AG04449 (cell line): ENCODE results near the gene STAU1.

ENCODE experiments used
- CTCF ChIA-PET: fragments of 350-600 bp; formaldehyde crosslinking; extraction: SDS; loops from one replicate; lab custom pipeline; 2021; ENCODE audit warnings: antibody characterized with exemption; lab: Yijun Ruan, JAX
- POLR2A ChIA-PET: fragments of 400-600, 350-600 bp; formaldehyde crosslinking; extraction: SDS; loops from one replicate; lab custom pipeline; 2020; ENCODE audit warnings: antibody characterized with exemption, inconsistent platforms; lab: Yijun Ruan, JAX
- DNase-seq: peaks from one replicate; pipeline ENCODE4 v3.0.0-alpha.2; 2010; ENCODE audit warnings: low read depth, low spot score
- H3K4me3 ChIP-seq: 2 replicates; pipeline ENCODE4 v1.5.1; 2011; ENCODE audit warnings: low read depth, mild to moderate bottlenecking, control low read depth, low read length
- CTCF ChIP-seq: IDR thresholded peaks from one replicate; pipeline ENCODE4 v1.5.1; 2011; ENCODE audit warnings: mild to moderate bottlenecking, moderate library complexity, low read length, control low read depth, inconsistent platforms; ENCODE audit not compliant: insufficient read depth; ENCODE audit errors: missing control alignments

The STAU1 gene

GRCh38 chr20:49187851-49188641, at the start of gene STAU1:
Gene STAU1, minus strand, starts transcription at chr20:49188334. Its CDS starts 22,133 bp downstream, at chr20:49166201.
- TF ChIP-seq CTCF = no peak
- CTCF ChIA-PET = interaction anchor here (1.2 to 6.4 kb wide), 4 partner anchors 12 to 60 kb away, joined by 3 to 45 read pairs (median 4); no protein-coding TSS in a partner anchor
- peak within 1 kb of the TSS; percentile 70 for H3K4me3 ChIP-seq
- POLR2A ChIA-PET = interaction anchor here (0.6 kb wide), 2 partner anchors 159 to 1457 kb away, joined by 3 to 4 read pairs; no protein-coding TSS in a partner anchor
- DNase-seq = peak; percentile 54

- no peak for TF ChIP-seq CTCF
- ChIA-PET POLR2A (interaction anchor here (0.9 to 1.5 kb wide), 2 partner anchors 9 to 19 kb away, joined by 3 to 5 read pairs; no protein-coding TSS in a partner anchor), CTCF (interaction anchor here (1.1 to 3.1 kb wide), 6 partner anchors 9 to 105 kb away, joined by 3 to 31 read pairs (median 6); no protein-coding TSS in a partner anchor)
- DNase-seq = no peak
- H3K4me3 ChIP-seq = no peak overlapping the region
Observed at GRCh38 chr20:49237531-49237930, 49.4 kb upstream of the STAU1 start.

- CTCF ChIA-PET = interaction anchor here (1.3 to 3.1 kb wide), 3 partner anchors 10 to 87 kb away, joined by 3 to 31 read pairs (median 9); no protein-coding TSS in a partner anchor
- DNase-seq = no peak
- no peak overlapping the region for H3K4me3 ChIP-seq
- POLR2A ChIA-PET = no interaction called here
- no peak for TF ChIP-seq CTCF
Observed at GRCh38 chr20:49236301-49236700, 48.2 kb upstream of the STAU1 start.

GRCh38 chr20:49234831-49235230, 46.7 kb upstream of the STAU1 start:
- TF ChIP-seq CTCF = no peak
- CTCF ChIA-PET = interaction anchor here (1.2 to 1.6 kb wide), 3 partner anchors 8 to 11 kb away, joined by 3 to 7 read pairs (median 3); no protein-coding TSS in a partner anchor
- H3K4me3 ChIP-seq = no peak overlapping the region
- DNase-seq = no peak
- POLR2A ChIA-PET = no interaction called here

GRCh38 chr20:49233226-49233625, 45.1 kb upstream of the STAU1 start:
- POLR2A ChIA-PET = no interaction called here
- H3K4me3 ChIP-seq = no peak overlapping the region
- CTCF ChIA-PET = no interaction called here
- no peak for DNase-seq
- no peak for TF ChIP-seq CTCF

GRCh38 chr20:49231471-49231870, 43.3 kb upstream of the STAU1 start:
- no peak for DNase-seq
- H3K4me3 ChIP-seq = no peak overlapping the region
- CTCF ChIA-PET = interaction anchor here (0.9 to 2.1 kb wide), 2 partner anchors 14 kb away, joined by 3 to 8 read pairs; no protein-coding TSS in a partner anchor
- POLR2A ChIA-PET = no interaction called here
- no peak for TF ChIP-seq CTCF
